Caco-2 (cell line): Measurements from ENCODE around the gene NLGN1. TPM values are rescaled to one million over a fixed set of nuclear protein-coding genes. Genes with fewer than 3 reads are reported as not detected.

Source experiments
- BruUV-seq: library from RNA; stranded (reverse); fragments of 400-500 nt; replicated peaks from 2 replicates; lab custom pipeline; 2021; lab: Mats Ljungman, UMichigan
- CTCF ChIA-PET: fragments of 300-600 bp; sonication (Branson Sonifier 250); formaldehyde crosslinking; loops from one replicate; lab custom pipeline; 2022; ENCODE audit warnings: antibody characterized with exemption; lab: Charles Lee
- POLR2A ChIA-PET: fragments of 300-600 bp; sonication (Branson Sonifier 250); formaldehyde crosslinking; loops from one replicate; lab custom pipeline; 2022; ENCODE audit warnings: antibody characterized with exemption; lab: Charles Lee
- DNase-seq, 2 experiments: peaks; one replicate each; pipeline versions ENCODE4 v3.0.0 to v3.0.0-alpha.2; 2020 to 2022
- H3K27me3 ChIP-seq: replicated peaks from 2 replicates; pipeline ENCODE4 v1.6.0; 2011; ENCODE audit warnings: low read length; ENCODE audit not compliant: control insufficient read depth, insufficient read depth
- H3K36me3 ChIP-seq: 2 replicates; pipeline ENCODE4 v1.5.1; 2011; ENCODE audit warnings: low read length; ENCODE audit not compliant: control insufficient read depth, insufficient read depth
- H3K4me1 ChIP-seq: fragments of 250-450 bp; sonication (Bioruptor Pico); 2 replicates; pipeline ENCODE4 v1.5.1; 2020; ENCODE audit warnings: mild to moderate bottlenecking
- H3K4me3 ChIP-seq: 2 replicates; pipeline ENCODE4 v1.5.1; 2011; ENCODE audit warnings: low read depth, mild to moderate bottlenecking, control low read depth, low read length
- H3K9me3 ChIP-seq: fragments of 250-450 bp; sonication (Bioruptor Pico); 2 replicates; pipeline ENCODE4 v1.5.1; 2020; ENCODE audit warnings: mild to moderate bottlenecking, moderate library complexity
- H3K27ac Mint-ChIP-seq: one replicate; pipeline ENCODE4 v1.8.0; 2022; ENCODE audit warnings: mixed read lengths; ENCODE audit not compliant: unreplicated experiment
- H3K27me3 Mint-ChIP-seq: one replicate; pipeline ENCODE4 v1.8.0; 2022; ENCODE audit warnings: mixed read lengths; ENCODE audit not compliant: insufficient read depth, unreplicated experiment
- H3K36me3 Mint-ChIP-seq: one replicate; pipeline ENCODE4 v1.8.0; 2022; ENCODE audit warnings: mild to moderate bottlenecking, mixed read lengths; ENCODE audit not compliant: insufficient read depth, unreplicated experiment
- H3K4me1 Mint-ChIP-seq: one replicate; pipeline ENCODE4 v1.8.0; 2022; ENCODE audit warnings: low read depth, mixed read lengths; ENCODE audit not compliant: unreplicated experiment
- H3K4me3 Mint-ChIP-seq: one replicate; pipeline ENCODE4 v1.8.0; 2022; ENCODE audit warnings: mild to moderate bottlenecking, moderate library complexity, mixed read lengths; ENCODE audit not compliant: unreplicated experiment
- H3K9me3 Mint-ChIP-seq: one replicate; pipeline ENCODE4 v1.8.0; 2022; ENCODE audit warnings: mixed read lengths; ENCODE audit not compliant: unreplicated experiment
- intact Hi-C: fragments of 100-400 bp; cut with micrococcal nuclease; formaldehyde crosslinking; loops from one replicate; pipeline ENCODE4 v1.10.0; 2022; ENCODE audit not compliant: unreplicated experiment
- total RNA-seq: library from RNA; stranded (reverse); gene quantifications from 2 replicates; pipeline ENCODE4 v1.2.3, GENCODE V29; 2022
- TF ChIP-seq, protein P1 (sequence below), 2 experiments: fragments of 200-600 bp in 1 of 2; IDR thresholded peaks; 1 replicate in 1 of 2; 2 replicates in 1 of 2; pipeline versions ENCODE4 v1.5.1 to v1.8.0; 2011 to 2022; ENCODE audit warnings: antibody characterized with exemption in 1 of 2, control low read depth in 1 of 2, inconsistent platforms in 1 of 2, low read depth in 1 of 2, low read length in 1 of 2, mild to moderate bottlenecking in 1 of 2, moderate library complexity in 1 of 2; ENCODE audit not compliant: insufficient read depth in 1 of 2, severe bottlenecking in 1 of 2, unreplicated experiment in 1 of 2

The NLGN1 gene
- total RNA-seq, 1 experiment from 2014 or later = not detected

DNA sequence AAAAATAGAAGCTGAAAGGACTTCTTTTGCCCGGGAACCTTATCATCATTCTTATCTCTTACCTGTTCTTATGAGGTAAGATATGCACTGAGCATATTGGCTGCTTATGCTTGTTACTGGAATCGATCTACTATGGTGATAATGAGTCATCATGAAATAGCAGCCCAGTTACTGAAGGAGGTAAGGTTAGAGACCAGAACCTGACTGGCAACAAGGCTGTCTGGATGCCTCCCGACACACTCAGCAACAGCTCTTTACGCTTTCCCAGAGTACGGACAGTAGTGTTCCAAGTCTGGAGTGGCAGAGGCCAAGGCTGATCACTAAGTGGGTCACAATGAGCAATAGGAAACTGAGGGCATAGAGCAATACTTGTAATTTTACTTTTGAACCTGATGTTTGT, 314.1 kb downstream of the NLGN1 start:
- POLR2A ChIA-PET = no interaction called here
- intact Hi-C loops = no loop called here
- peaks cover 9% of the 10 kb centered on the region; the same call in 1 of the 2 replicates for H3K4me1 ChIP-seq

DNA sequence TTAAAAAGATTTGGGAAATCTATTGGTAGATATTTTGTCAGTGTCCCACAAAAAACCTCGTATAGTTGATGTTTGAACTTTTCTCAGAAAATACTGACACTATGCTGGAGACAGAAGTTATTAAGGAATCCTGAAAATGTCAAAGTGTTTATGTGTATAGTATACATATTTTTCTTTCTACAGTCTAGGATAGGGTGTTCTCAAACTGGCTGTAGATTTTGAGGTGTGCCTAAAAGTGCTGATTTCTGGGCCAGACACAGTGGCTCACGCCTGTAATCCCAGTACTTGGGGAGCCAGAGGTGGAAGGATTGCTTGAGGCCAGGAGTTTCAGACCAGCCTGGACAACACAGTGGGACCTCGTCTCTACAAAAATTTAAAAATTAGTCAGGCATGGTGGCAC, 322.0 kb downstream of the NLGN1 start:
- no peaks in the 10 kb centered on the region for H3K27me3 ChIP-seq
- H3K27me3 Mint-ChIP-seq = peaks cover 4% of the 10 kb centered on the region
- H3K4me1 Mint-ChIP-seq = no peaks in the 10 kb centered on the region
- no TSS peak for BruUV-seq
- intact Hi-C loops = no loop called here
- no peak overlapping the region for H3K27ac Mint-ChIP-seq
- POLR2A ChIA-PET = no interaction called here
- no peak overlapping the region for H3K4me3 ChIP-seq
- H3K36me3 Mint-ChIP-seq = no peaks in the 10 kb centered on the region
- no peaks in the 10 kb centered on the region for H3K4me1 ChIP-seq
- H3K9me3 Mint-ChIP-seq = no peaks in the 10 kb centered on the region
- DNase-seq = no peak
- CTCF ChIA-PET = no interaction called here
- no peak overlapping the region for H3K4me3 Mint-ChIP-seq
- H3K36me3 ChIP-seq = no peaks in the 10 kb centered on the region
- TF ChIP-seq, protein P1, sequence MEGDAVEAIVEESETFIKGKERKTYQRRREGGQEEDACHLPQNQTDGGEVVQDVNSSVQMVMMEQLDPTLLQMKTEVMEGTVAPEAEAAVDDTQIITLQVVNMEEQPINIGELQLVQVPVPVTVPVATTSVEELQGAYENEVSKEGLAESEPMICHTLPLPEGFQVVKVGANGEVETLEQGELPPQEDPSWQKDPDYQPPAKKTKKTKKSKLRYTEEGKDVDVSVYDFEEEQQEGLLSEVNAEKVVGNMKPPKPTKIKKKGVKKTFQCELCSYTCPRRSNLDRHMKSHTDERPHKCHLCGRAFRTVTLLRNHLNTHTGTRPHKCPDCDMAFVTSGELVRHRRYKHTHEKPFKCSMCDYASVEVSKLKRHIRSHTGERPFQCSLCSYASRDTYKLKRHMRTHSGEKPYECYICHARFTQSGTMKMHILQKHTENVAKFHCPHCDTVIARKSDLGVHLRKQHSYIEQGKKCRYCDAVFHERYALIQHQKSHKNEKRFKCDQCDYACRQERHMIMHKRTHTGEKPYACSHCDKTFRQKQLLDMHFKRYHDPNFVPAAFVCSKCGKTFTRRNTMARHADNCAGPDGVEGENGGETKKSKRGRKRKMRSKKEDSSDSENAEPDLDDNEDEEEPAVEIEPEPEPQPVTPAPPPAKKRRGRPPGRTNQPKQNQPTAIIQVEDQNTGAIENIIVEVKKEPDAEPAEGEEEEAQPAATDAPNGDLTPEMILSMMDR (IDR thresholded peaks at IDR 0.05; ENCODE audit: insufficient read depth in 1 of 2, low read depth in 1 of 2, low read length in 1 of 2, severe bottlenecking in 1 of 2, unreplicated experiment in 1 of 2) = no peak
- no peaks in the 10 kb centered on the region for H3K9me3 ChIP-seq

More for the DNA sequence above, 314.1 kb downstream of the NLGN1 start:
- no peak overlapping the region for H3K4me3 ChIP-seq
- peak overlapping the region; percentile 5 for H3K4me3 Mint-ChIP-seq
- peaks cover 3% of the 10 kb centered on the region for H3K27me3 Mint-ChIP-seq
- H3K27ac Mint-ChIP-seq = no peak overlapping the region
- no TSS peak for BruUV-seq
- no peaks in the 10 kb centered on the region for H3K36me3 Mint-ChIP-seq
- TF ChIP-seq, protein P1 (IDR thresholded peaks at IDR 0.05; ENCODE audit: insufficient read depth in 1 of 2, low read depth in 1 of 2, low read length in 1 of 2, severe bottlenecking in 1 of 2, unreplicated experiment in 1 of 2) = no peak
- no peaks in the 10 kb centered on the region for H3K9me3 Mint-ChIP-seq
- CTCF ChIA-PET = no interaction called here
- no peaks in the 10 kb centered on the region for H3K9me3 ChIP-seq
- H3K4me1 Mint-ChIP-seq = no peaks in the 10 kb centered on the region
- H3K27me3 ChIP-seq = no peaks in the 10 kb centered on the region
- DNase-seq = peak in 1 of 2 experiments; percentile 8
- H3K36me3 ChIP-seq = no peaks in the 10 kb centered on the region

DNA sequence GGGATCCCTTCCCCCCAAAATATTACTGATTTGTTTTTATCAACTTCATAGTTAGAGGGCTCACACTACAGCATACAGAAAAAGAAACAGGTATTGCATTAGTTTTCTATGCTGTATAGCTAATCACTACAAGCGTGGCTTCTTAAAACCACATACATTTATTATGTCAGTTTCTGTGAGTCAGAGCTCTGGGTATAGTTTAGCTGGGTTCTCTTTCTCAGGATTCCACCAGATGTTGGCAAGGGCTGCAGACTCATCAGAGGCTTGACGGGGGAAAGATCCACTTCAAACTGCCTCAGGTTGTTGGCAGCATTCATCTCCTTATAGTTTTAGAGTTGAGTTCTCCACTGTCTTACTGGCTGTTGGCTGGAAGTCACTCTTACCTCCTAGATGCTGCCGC, 328.0 kb downstream of the NLGN1 start:
- BruUV-seq = no TSS peak
- Mint-ChIP-seq H3K27ac (no peak overlapping the region), H3K4me3 (no peak overlapping the region), H3K27me3 (peaks cover 3% of the 10 kb centered on the region), H3K4me1 (no peaks in the 10 kb centered on the region), H3K9me3 (no peaks in the 10 kb centered on the region), H3K36me3 (no peaks in the 10 kb centered on the region)
- intact Hi-C loops = no loop called here
- ChIA-PET CTCF (no interaction called here), POLR2A (no interaction called here)
- Histone ChIP-seq H3K9me3 (no peaks in the 10 kb centered on the region), H3K4me1 (no peaks in the 10 kb centered on the region), H3K27me3 (no peaks in the 10 kb centered on the region), H3K36me3 (no peaks in the 10 kb centered on the region), H3K4me3 (no peak overlapping the region)
- DNase-seq = no peak
- TF ChIP-seq, protein P1 (IDR thresholded peaks at IDR 0.05; ENCODE audit: insufficient read depth in 1 of 2, low read depth in 1 of 2, low read length in 1 of 2, severe bottlenecking in 1 of 2, unreplicated experiment in 1 of 2) = no peak
